ENCODE data around the gene SPG7. TPM values are rescaled to one million over a fixed set of nuclear protein-coding genes. Genes with fewer than 3 reads are reported as not detected.
"Not testable (repeated sequence)": the region's sequence is repeated elsewhere in the genome, so short reads cannot be mapped to it uniquely, and the experiment has no call there.

Gene SPG7
- total RNA-seq, 2 experiments from 2014 or later, result 68.6 to 76.7 TPM

DNA sequence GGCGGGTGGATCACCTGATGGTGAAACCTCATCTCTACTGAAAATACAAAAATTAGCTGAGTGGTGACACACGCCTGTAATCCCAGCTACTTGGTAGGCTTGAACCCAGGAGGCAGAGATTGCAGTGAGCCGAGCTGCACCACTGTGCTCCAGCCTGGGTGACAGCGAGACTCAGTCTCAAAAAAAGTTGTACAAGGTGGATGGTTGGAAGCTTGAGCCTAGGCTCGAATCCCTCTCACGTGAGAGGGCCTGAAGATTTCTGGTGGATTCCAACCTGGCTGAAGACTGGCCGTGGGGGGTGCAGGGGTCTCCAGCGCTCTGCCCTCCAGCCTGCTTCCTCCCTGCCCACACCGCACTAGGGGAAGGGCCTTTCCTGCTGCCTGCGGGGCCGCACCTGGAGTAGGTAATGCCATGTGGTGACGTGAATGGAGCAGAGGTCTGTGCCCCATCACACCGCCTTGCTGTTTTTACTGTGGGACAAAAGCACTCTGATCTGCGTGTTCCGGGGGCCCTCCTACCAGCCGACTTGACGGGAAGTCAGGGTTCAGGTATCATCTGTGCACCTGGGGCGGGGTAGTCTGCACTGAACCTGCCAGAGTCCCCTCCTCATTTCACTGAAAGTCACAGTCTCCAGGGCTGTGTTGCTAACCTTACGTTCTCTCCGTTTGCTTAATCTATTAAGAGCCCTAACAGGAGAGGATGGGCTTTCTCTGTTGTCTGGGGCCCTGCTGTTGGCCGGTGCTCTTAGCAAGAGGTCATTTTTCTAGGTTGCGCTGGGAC is 56.5 kb downstream of the SPG7 start:
- peaks cover 48% of the 10 kb centered on the region for H3K4me1 Mint-ChIP-seq
- intact Hi-C loops (cut with DNase I, micrococcal nuclease), result loop anchor here (2.0 to 5.0 kb wide), 3 partner anchors 76 to 762 kb away; partner anchors contain the start of gene CDT1 (in 1 of the 2)
- H3K36me3 Mint-ChIP-seq (ENCODE audit: low read depth), result peaks cover 48% of the 10 kb centered on the region
- ATAC-seq (no peak), DNase-seq (peak; percentile 34)
- no peaks in the 10 kb centered on the region for H3K9me3 Mint-ChIP-seq (ENCODE audit: low read depth)
- ChIA-PET POLR2A (interaction anchor here (0.6 to 1.1 kb wide), 2 partner anchors 59 to 122 kb away, joined by 3 to 5 read pairs; partner anchors contain the start of gene CDK10), CTCF (interaction anchor here (0.7 kb wide), 2 partner anchors 43 to 79 kb away, joined by 3 read pairs; no protein-coding TSS in a partner anchor)
- peak overlapping the region; percentile 95 for H3K4me3 Mint-ChIP-seq
- H3K27ac Mint-ChIP-seq, result peak overlapping the region; percentile 61
- no peaks in the 10 kb centered on the region for H3K27me3 Mint-ChIP-seq

DNA sequence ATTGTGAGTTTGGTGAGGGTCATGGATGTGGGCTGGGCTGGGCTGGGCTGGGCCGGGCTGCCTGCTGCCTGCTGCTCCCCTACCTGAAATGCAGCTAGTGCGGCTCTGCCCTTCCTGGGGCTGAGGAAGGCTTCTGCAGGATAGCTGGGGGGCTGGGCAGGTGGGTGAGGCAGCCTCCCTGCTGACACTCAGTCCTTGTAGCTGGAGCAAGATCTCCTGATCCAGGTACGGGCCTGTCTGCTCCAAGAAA is 57.0 kb downstream of the SPG7 start:
- CTCF ChIA-PET, result interaction anchor here (0.7 kb wide), 1 partner anchor 78 kb away, joined by 3 read pairs; no protein-coding TSS in a partner anchor
- intact Hi-C loops (cut with DNase I, micrococcal nuclease), result loop anchor here in 1 of 2 experiments (2.0 kb wide), 1 partner anchor 76 kb away; no protein-coding TSS in a partner anchor
- ATAC-seq, result no peak

DNA sequence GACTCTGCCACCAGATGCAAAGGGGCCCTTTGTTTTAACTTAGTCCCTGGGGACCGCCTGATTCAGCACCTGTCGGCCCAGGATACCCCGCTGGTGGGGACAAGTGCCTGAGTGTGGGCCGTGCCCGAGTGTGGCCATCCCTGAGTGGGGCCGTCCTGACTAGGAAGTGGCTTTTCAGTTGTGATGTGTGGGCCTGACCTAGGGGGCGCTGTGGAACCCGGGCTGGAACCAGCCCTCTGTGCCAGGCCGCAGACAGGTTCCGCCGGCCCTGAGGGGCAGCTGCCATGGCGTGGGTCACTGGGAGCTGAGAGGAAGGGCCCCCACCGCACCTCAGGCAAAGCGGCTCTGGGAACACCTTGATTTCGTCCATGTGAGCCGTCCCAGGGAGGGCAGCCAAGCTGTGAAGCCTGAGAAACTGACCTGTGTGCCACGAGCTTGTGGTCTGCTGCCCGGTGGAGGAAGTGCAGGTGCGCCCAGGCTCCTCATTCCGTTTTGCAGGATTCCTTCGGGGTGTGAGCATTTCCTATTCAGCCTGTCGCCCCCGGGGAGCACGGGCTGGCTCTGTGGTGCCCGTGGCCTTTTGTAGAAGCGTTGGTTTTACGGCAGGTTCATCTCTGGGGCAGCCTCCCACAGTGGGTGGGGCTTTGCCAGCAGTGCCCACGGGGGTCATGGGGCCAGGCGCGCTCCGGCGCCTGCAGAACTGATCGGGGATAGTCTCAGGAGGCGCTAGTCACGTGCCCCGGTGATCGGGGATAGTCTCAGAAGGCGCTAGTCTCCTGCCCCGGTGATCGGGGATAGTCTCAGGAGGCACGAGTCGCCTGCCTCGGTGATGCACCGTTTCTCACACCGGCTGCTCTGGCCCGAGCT is 57.5 kb downstream of the SPG7 start:
- peak overlapping the region; percentile 95 for H3K4me3 Mint-ChIP-seq
- H3K9me3 Mint-ChIP-seq (ENCODE audit: low read depth), result no peaks in the 10 kb centered on the region
- CTCF ChIA-PET, result interaction anchor here (0.5 to 0.7 kb wide), 4 partner anchors 10 to 120 kb away, joined by 3 read pairs; no protein-coding TSS in a partner anchor
- POLR2A ChIA-PET, result interaction anchor here (0.5 to 1.0 kb wide), 3 partner anchors 92 to 348 kb away, joined by 3 to 8 read pairs (median 3); partner anchors contain the start of genes CHMP1A, SPATA33 and ZNF778
- DNase-seq (peak; percentile 73), ATAC-seq (peak; percentile 52)
- peak overlapping the region; percentile 61 for H3K27ac Mint-ChIP-seq
- no peaks in the 10 kb centered on the region for H3K27me3 Mint-ChIP-seq
- H3K4me1 Mint-ChIP-seq, result peaks cover 47% of the 10 kb centered on the region
- H3K36me3 Mint-ChIP-seq (ENCODE audit: low read depth), result peaks cover 45% of the 10 kb centered on the region
- intact Hi-C loops (cut with DNase I, micrococcal nuclease), result loop anchor here in 1 of 2 experiments (2.0 kb wide), 1 partner anchor 75 kb away; no protein-coding TSS in a partner anchor

More for the DNA sequence above, 57.0 kb downstream of the SPG7 start:
- no peak for DNase-seq
- peaks cover 48% of the 10 kb centered on the region for H3K36me3 Mint-ChIP-seq (ENCODE audit: low read depth)
- H3K27me3 Mint-ChIP-seq, result no peaks in the 10 kb centered on the region
- H3K4me1 Mint-ChIP-seq, result peaks cover 47% of the 10 kb centered on the region
- peak overlapping the region; percentile 95 for H3K4me3 Mint-ChIP-seq
- peak overlapping the region; percentile 61 for H3K27ac Mint-ChIP-seq
- POLR2A ChIA-PET, result interaction anchor here (0.5 to 1.0 kb wide), 2 partner anchors 92 to 281 kb away, joined by 3 to 8 read pairs; partner anchors contain the start of genes CHMP1A and SPATA33
- no peaks in the 10 kb centered on the region for H3K9me3 Mint-ChIP-seq (ENCODE audit: low read depth)

DNA sequence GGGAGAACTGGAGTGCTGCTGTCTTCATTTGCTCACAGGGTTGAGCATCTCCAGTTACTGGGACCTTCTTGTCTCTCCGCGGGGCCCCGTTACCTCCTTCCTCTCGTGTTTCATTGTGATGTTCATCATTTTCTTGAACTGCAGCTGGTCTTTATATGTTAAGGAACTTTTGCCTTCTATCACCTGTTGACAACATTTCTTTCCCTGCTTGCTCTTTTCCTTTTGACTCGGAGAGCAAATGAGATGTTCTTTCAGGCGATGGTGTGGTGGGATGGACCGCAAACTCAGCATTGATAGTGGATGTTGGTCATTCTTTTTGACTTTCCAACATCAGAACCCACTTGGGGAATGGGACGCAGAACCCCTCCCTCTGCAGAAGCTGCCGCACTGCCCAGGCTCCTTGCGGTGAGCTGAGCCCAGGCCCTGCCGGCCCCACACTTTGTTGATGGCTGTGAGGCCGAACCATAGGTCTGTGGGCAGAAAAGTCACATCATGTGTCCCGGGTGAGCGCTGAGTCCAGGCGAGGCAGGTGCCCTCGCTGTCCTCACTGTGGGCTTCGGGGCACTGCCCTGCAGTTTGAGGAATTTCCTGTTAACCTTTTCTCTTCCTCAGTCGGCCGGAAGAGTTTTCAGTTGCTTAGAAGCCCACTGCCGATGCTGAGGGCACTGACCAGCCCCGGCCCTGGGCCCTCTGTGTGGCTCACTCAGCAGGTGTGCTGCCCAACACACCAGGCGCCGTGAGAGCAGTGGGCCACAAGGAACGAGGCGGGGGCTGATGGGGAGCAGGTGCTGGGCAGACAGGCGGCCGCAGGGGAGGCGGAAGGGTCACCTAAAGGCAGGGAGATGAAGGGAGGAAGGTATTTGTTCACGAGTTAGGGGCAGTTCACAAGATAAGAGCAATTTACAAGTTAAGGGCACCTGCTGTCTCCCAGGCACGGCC is 59.7 kb downstream of the SPG7 start:
- peaks cover 27% of the 10 kb centered on the region for H3K36me3 Mint-ChIP-seq (ENCODE audit: low read depth)
- no peaks in the 10 kb centered on the region for H3K9me3 Mint-ChIP-seq (ENCODE audit: low read depth)
- no peak overlapping the region for H3K27ac Mint-ChIP-seq
- no peaks in the 10 kb centered on the region for H3K27me3 Mint-ChIP-seq
- ChIA-PET POLR2A (no interaction called here), CTCF (no interaction called here)
- peaks cover 44% of the 10 kb centered on the region for H3K4me1 Mint-ChIP-seq
- no peak overlapping the region for H3K4me3 Mint-ChIP-seq
- intact Hi-C loops (cut with DNase I, micrococcal nuclease), result no loop called here
- DNase-seq, result no peak
- ATAC-seq, result no peak

DNA sequence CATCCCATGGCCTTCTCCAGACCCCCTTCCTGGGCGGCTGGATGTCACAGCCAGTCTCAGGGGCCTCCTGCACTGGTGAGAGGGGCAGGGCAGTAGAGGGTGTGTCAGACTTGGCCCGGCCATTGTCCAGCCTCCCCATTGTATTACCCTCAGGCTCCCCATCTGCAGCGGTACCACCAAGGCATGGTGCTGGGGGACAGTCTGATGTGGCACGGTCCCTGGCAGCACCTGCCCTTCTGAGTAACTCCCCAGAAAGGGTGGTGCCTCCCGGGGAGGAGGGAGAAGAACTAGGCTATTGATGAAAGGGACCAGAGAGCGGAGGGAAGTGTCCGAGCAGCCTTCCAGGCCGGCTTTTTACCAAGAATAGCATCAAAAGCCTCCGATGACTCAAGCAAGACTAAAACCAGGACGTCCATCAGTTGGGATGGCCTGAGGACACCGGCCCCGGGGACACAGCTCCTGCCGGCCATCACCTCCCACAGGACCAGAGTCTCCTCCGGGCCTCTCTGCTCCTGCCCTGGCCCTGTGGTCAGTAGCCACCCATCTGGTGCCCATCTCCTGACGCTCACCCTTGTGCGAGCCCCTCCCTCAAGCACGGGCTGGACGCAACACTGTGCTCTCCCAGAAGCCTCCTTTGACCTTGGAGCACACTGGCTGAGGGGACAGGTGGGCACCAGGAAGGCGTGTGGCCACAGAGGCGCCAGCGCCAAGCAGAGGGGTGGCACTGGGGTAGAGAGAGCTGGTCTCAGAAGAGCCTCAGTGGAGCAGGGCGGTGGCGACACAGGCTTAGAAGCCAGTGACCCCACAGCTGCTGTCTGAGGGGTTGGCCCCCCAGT is 61.5 kb downstream of the SPG7 start:
- intact Hi-C loops (cut with DNase I, micrococcal nuclease), result no loop called here
- DNase-seq (no peak), ATAC-seq (no peak)
- peaks cover 3% of the 10 kb centered on the region for H3K27me3 Mint-ChIP-seq
- peaks cover 10% of the 10 kb centered on the region for H3K36me3 Mint-ChIP-seq (ENCODE audit: low read depth)
- peaks cover 29% of the 10 kb centered on the region for H3K4me1 Mint-ChIP-seq
- no peak overlapping the region for H3K4me3 Mint-ChIP-seq
- POLR2A ChIA-PET, result interaction anchor here (0.6 kb wide), 1 partner anchor 31 kb away, joined by 6 read pairs; no protein-coding TSS in a partner anchor
- CTCF ChIA-PET, result interaction anchor here (0.6 kb wide), 1 partner anchor 320 kb away, joined by 3 read pairs; no protein-coding TSS in a partner anchor
- H3K27ac Mint-ChIP-seq, result no peak overlapping the region
- H3K9me3 Mint-ChIP-seq (ENCODE audit: low read depth), result no peaks in the 10 kb centered on the region

DNA sequence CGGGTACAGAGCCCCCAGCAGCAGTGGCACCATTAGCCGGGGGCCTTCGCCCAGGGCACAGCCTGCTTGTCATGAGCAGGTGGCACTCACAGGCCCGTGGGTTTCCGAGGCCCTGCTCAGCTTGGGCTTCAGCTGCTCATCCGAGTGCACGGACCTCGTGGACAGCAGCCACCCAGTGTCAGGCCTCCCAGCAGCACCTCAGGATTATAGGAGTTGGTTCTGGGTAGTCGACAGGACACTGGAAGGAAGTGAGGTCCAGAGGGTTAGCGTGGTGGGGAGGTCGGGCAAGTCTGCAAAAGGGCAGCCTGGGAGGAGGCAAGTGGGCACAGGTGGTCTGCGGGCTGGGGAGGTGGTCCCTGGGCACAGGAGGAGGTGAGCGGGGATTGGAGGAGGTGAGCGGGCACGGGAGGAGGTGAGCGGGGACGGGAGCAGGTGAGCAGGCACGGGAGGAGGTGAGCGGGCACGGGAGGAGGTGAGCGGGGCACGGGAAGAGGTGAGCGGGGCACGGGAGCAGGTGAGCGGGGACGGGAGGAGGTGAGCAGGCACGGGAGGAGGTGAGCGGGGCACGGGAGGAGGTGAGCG is 62.2 kb downstream of the SPG7 start:
- ChIA-PET CTCF (interaction anchor here (0.6 kb wide), 1 partner anchor 319 kb away, joined by 3 read pairs; no protein-coding TSS in a partner anchor), POLR2A (no interaction called here)

DNA sequence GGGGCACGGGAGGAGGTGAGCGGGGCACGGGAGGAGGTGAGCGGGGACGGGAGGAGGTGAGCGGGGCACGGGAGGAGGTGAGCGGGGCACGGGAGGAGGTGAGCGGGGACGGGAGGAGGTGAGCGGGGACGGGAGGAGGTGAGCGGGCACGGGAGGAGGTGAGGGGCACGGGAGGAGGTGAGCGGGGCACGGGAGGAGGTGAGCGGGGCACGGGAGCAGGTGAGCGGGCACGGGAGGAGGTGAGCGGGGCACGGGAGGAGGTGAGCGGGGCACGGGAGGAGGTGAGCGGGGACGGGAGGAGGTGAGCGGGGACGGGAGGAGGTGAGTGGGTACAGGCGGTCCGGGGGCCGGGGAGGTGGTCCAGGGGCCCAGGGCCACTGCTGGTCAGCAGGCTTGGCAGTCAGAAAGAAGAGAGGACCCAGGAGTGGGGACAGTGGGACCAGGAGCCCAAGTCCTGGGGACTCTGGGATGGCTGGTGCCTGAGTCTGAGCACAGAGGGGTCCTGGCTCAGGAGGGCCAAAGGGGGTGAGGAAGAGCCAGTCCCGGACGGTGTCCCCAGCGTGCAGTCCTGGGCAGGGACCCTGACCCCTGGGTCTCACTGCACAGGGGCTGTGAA is 62.9 kb downstream of the SPG7 start:
- H3K27ac Mint-ChIP-seq; H3K36me3 Mint-ChIP-seq (ENCODE audit: low read depth); DNase-seq; intact Hi-C loops (cut with DNase I, micrococcal nuclease); H3K9me3 Mint-ChIP-seq (ENCODE audit: low read depth); H3K4me3 Mint-ChIP-seq; H3K27me3 Mint-ChIP-seq; POLR2A ChIA-PET; ATAC-seq; CTCF ChIA-PET: not testable (repeated sequence)
- peaks cover 15% of the 10 kb centered on the region for H3K4me1 Mint-ChIP-seq

More for the DNA sequence above, 62.2 kb downstream of the SPG7 start:
- Mint-ChIP-seq H3K27ac (no peak overlapping the region), H3K36me3 (ENCODE audit: low read depth) (peaks cover 6% of the 10 kb centered on the region), H3K9me3 (ENCODE audit: low read depth) (no peaks in the 10 kb centered on the region), H3K4me1 (peaks cover 22% of the 10 kb centered on the region), H3K4me3 (no peak overlapping the region), H3K27me3 (peaks cover 3% of the 10 kb centered on the region)
- ATAC-seq (no peak), DNase-seq (no peak)
- intact Hi-C loops (cut with DNase I, micrococcal nuclease), result no loop called here

DNA sequence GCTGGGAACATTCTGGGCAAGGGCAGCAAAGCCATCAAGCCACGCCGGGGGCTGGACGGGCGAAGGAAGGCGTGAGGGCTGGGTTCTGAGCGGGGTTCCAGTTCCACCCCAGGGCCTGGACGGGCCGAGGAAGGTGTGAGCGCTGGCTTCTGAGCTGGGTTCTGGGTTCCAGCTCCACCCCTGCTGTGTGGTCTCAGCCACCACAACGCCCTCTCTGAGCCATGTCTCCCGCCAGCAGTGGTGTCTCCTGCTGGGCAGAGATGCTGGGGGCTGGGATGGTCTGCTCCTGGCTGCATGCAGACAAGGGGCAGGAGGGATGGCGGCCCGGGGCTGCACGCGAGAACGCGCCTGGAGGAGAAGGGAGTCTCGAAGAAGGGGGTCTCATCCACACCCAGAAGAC is 63.4 kb downstream of the SPG7 start:
- no peak for DNase-seq
- Mint-ChIP-seq H3K4me1 (peaks cover 12% of the 10 kb centered on the region), H3K27ac (no peak overlapping the region), H3K36me3 (ENCODE audit: low read depth) (peaks cover 3% of the 10 kb centered on the region), H3K27me3 (peaks cover 3% of the 10 kb centered on the region), H3K9me3 (ENCODE audit: low read depth) (no peaks in the 10 kb centered on the region), H3K4me3 (no peak overlapping the region)
- CTCF ChIA-PET, result interaction anchor here (0.7 kb wide), 1 partner anchor 808 kb away, joined by 3 read pairs; no protein-coding TSS in a partner anchor
- POLR2A ChIA-PET, result interaction anchor here (0.6 kb wide), 1 partner anchor 1118 kb away, joined by 3 read pairs; the partner anchor contains the start of gene ZFPM1
- no peak for ATAC-seq
- intact Hi-C loops (cut with DNase I, micrococcal nuclease), result no loop called here

DNA sequence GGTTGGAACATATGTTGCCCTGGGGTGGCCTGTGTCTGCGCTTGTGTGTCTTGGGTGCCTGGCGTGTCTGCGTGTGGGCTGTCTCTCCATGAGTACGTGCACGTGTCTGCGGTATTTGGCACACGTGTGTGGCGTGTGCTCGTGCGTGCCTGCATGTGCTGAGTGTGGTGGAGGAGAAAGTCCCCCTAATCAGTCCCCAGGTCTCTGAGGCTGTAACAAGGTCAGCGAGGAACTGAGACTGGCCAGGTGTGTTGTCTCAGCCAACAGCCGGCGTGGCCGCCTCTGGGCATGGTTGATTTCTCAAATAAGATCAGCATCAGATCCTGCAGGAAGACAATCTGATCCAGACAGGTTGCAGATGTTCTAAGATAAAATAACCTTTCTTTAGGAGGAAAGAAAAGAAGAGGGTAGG is 63.9 kb downstream of the SPG7 start:
- no peak for ATAC-seq
- CTCF ChIA-PET, result interaction anchor here (0.7 kb wide), 1 partner anchor 809 kb away, joined by 3 read pairs; no protein-coding TSS in a partner anchor
- intact Hi-C loops (cut with DNase I, micrococcal nuclease), result no loop called here
- DNase-seq, result no peak
- Mint-ChIP-seq H3K27me3 (peaks cover 3% of the 10 kb centered on the region), H3K4me3 (no peak overlapping the region), H3K27ac (no peak overlapping the region), H3K9me3 (ENCODE audit: low read depth) (no peaks in the 10 kb centered on the region), H3K4me1 (peaks cover 12% of the 10 kb centered on the region), H3K36me3 (ENCODE audit: low read depth) (peaks cover 3% of the 10 kb centered on the region)
- POLR2A ChIA-PET, result interaction anchor here (0.6 kb wide), 1 partner anchor 1119 kb away, joined by 3 read pairs; the partner anchor contains the start of gene ZFPM1

Measured in activated CD4-positive, alpha-beta T cell treated with anti-CD3 and anti-CD28 coated beads for 36 hours (primary cell).